ENCODE data around the gene LTBP1. TPM values are rescaled to one million over a fixed set of nuclear protein-coding genes. Genes with fewer than 3 reads are reported as not detected.

LTBP1 gene
- total RNA-seq, 2 donors from 2014 or later: 25.9 to 99.8 TPM

DNA sequence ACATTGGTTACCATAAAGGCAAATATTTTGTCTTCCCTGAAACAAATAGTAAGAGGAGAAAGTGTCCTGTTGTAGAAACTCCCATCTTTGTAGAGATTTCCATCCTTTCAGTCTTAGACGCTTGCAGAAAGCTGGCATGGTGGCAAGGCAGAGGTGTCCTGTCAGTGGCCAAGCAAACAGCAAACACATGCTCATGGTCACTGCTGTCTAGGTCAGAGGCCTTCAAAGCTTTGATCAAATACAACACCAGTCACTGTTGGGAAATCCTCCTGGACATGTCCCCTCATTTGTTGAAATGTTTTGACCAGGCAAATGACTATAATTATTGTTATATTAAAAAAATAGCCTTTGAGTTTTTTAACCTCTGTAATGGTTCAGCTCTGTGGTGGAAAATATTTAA, 55.1 kb downstream of the LTBP1 start:
- DNase-seq (ENCODE audit: low spot score): no peak
- H3K4me1 ChIP-seq (replicated peaks): no peaks in the 10 kb centered on the region
- H3K27ac ChIP-seq: no peak overlapping the region
- 80% methylated on average over 1 of the region's 1 CpG for WGBS
- TF ChIP-seq POLR2A (IDR thresholded peaks at IDR 0.05) (no peak), POLR2AphosphoS5 (IDR thresholded peaks at IDR 0.05) (no peak)
- TF ChIP-seq, protein P1, sequence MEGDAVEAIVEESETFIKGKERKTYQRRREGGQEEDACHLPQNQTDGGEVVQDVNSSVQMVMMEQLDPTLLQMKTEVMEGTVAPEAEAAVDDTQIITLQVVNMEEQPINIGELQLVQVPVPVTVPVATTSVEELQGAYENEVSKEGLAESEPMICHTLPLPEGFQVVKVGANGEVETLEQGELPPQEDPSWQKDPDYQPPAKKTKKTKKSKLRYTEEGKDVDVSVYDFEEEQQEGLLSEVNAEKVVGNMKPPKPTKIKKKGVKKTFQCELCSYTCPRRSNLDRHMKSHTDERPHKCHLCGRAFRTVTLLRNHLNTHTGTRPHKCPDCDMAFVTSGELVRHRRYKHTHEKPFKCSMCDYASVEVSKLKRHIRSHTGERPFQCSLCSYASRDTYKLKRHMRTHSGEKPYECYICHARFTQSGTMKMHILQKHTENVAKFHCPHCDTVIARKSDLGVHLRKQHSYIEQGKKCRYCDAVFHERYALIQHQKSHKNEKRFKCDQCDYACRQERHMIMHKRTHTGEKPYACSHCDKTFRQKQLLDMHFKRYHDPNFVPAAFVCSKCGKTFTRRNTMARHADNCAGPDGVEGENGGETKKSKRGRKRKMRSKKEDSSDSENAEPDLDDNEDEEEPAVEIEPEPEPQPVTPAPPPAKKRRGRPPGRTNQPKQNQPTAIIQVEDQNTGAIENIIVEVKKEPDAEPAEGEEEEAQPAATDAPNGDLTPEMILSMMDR (IDR thresholded peaks at IDR 0.05): no peak
- intact Hi-C loops (cut with DNase I): no loop called here
- H3K9me3 ChIP-seq: no peaks in the 10 kb centered on the region
- no peaks in the 10 kb centered on the region for H3K27me3 ChIP-seq (replicated peaks; ENCODE audit: insufficient read depth)
- H3K36me3 ChIP-seq: no peaks in the 10 kb centered on the region
- no peak overlapping the region for H3K4me3 ChIP-seq

DNA sequence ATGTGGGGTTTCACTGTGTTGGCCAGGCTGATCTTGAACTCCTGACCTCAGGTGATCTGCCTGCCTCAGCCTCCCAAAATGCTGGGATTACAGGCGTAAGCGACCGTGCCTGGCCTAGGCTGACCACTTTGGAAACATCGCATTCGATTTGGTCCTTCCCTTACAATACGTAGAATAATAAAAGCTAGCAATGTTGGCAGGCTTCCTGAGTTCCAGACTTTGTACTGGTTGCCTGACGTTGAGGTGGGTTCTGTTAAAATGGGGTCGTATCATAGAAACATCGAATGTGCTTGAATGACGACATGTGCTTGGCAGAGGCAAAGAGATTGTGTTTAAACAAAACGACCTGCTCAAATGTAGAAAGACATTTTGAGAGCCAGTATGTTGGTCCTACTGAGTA, 56.1 kb downstream of the LTBP1 start:
- DNase-seq (ENCODE audit: low spot score): no peak
- Histone ChIP-seq H3K9me3 (no peaks in the 10 kb centered on the region), H3K27me3 (replicated peaks; ENCODE audit: insufficient read depth) (no peaks in the 10 kb centered on the region), H3K4me3 (no peak overlapping the region), H3K36me3 (no peaks in the 10 kb centered on the region), H3K4me1 (replicated peaks) (no peaks in the 10 kb centered on the region), H3K27ac (no peak overlapping the region)
- TF ChIP-seq POLR2A (IDR thresholded peaks at IDR 0.05): no peak
- TF ChIP-seq, protein P1 (IDR thresholded peaks at IDR 0.05): no peak
- no peak for TF ChIP-seq POLR2AphosphoS5 (IDR thresholded peaks at IDR 0.05)
- intact Hi-C loops (cut with DNase I): no loop called here
- WGBS: 71% methylated on average over 11 of the region's 11 CpGs

DNA sequence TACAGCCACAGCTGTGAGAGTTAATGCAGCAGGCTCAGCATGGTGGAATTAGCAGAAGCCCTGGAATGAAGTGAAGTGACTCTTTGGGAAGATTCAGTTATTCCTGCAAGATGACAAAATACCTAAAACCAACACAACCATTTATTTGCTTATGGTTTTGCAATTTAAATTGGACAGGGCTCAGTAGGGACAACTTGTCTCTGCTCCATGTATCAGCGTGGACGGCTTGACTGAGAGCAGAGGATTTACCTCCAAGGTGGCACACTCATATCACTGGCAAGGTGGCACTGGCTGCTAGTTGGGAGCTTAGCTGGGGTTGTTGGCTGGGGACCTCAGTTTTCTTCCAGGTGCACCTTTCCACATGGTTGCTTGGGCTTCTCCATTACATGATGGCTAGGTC, 58.3 kb downstream of the LTBP1 start:
- 89% methylated on average over 2 of the region's 2 CpGs for WGBS
- Histone ChIP-seq H3K4me3 (no peak overlapping the region), H3K27ac (no peak overlapping the region), H3K27me3 (replicated peaks; ENCODE audit: insufficient read depth) (no peaks in the 10 kb centered on the region), H3K4me1 (replicated peaks) (no peaks in the 10 kb centered on the region), H3K36me3 (no peaks in the 10 kb centered on the region), H3K9me3 (no peaks in the 10 kb centered on the region)
- TF ChIP-seq POLR2A (IDR thresholded peaks at IDR 0.05) (no peak), POLR2AphosphoS5 (IDR thresholded peaks at IDR 0.05) (no peak)
- TF ChIP-seq, protein P1 (IDR thresholded peaks at IDR 0.05): no peak
- no peak for DNase-seq (ENCODE audit: low spot score)
- intact Hi-C loops (cut with DNase I): no loop called here

DNA sequence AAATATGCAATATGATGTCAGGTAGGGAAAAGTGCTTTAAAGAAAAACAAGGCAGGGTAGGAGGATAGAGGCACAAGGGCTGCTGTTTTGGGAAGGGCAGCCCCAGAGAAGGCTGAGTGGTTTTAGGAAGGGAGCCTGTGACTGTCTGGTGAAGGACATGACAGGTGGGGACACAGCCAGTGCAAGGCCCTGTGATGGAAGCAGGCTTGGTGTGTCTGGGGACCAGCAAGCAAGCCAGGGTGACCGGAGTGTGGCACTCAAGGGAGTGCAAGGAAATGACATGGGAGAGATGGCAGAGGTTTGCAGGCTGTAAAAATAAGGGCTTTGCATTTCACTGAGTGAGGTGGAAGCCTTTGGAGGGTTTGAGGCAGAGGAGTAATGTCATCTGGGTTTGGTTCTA, 62.0 kb downstream of the LTBP1 start:
- TF ChIP-seq, protein P1 (IDR thresholded peaks at IDR 0.05): no peak
- TF ChIP-seq POLR2A (IDR thresholded peaks at IDR 0.05) (no peak), POLR2AphosphoS5 (IDR thresholded peaks at IDR 0.05) (no peak)
- H3K9me3 ChIP-seq: no peaks in the 10 kb centered on the region
- DNase-seq (ENCODE audit: low spot score): no peak
- no peaks in the 10 kb centered on the region for H3K27me3 ChIP-seq (replicated peaks; ENCODE audit: insufficient read depth)
- no peaks in the 10 kb centered on the region for H3K4me1 ChIP-seq (replicated peaks)
- intact Hi-C loops (cut with DNase I): no loop called here
- H3K36me3 ChIP-seq: no peaks in the 10 kb centered on the region
- H3K4me3 ChIP-seq: no peak overlapping the region
- no peak overlapping the region for H3K27ac ChIP-seq
- WGBS: 96% methylated on average over 1 of the region's 1 CpG

DNA sequence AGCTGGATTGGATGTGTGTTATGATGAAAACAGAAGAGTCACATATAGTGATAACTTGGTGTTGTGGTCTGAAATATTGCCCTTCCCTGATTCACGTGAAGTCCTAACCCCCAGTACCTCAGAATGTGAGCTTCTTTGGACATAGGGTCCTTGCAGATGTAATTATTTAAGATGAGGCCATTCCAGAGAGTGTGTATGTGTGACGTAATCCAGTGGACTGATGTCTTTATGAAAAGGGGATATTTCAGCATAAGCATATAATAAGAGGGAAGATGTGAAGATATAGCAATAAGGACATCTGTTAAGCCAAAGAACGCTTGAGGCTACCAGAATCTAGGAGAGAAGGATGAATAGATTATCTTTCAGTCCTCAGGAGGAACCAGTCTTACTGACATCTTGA, 62.5 kb downstream of the LTBP1 start:
- Histone ChIP-seq H3K36me3 (no peaks in the 10 kb centered on the region), H3K9me3 (no peaks in the 10 kb centered on the region), H3K27ac (no peak overlapping the region), H3K4me1 (replicated peaks) (no peaks in the 10 kb centered on the region), H3K4me3 (no peak overlapping the region), H3K27me3 (replicated peaks; ENCODE audit: insufficient read depth) (no peaks in the 10 kb centered on the region)
- TF ChIP-seq POLR2A (IDR thresholded peaks at IDR 0.05) (no peak), POLR2AphosphoS5 (IDR thresholded peaks at IDR 0.05) (no peak)
- TF ChIP-seq, protein P1 (IDR thresholded peaks at IDR 0.05): no peak
- WGBS: 93% methylated on average over 3 of the region's 3 CpGs
- DNase-seq (ENCODE audit: low spot score): no peak
- intact Hi-C loops (cut with DNase I): no loop called here
